Uterus (tissue), 2 donors: ENCODE results near the gene JADE2.
"Not testable (repeated sequence)": the region's sequence is repeated elsewhere in the genome, so short reads cannot be mapped to it uniquely, and the experiment has no call there.

Experiments
- CTCF ChIP-seq, 4 experiments: fragments of 200-600 bp in 2 of 4; fragments of 450-650 bp in 2 of 4; sonication (generic) in 2 of 4; IDR thresholded peaks; one replicate each; pipeline ENCODE4 v1.5.1; 2016 to 2019; ENCODE audit warnings: antibody characterized with exemption in 4 of 4, mild to moderate bottlenecking in 2 of 4, moderate library complexity in 1 of 4
- POLR2A ChIP-seq, 2 donors: fragments of 450-650 bp; IDR thresholded peaks; one replicate each; pipeline ENCODE4 v1.6.1; 2016; ENCODE audit warnings: antibody characterized with exemption in 2 of 2, mild to moderate bottlenecking in 1 of 2, moderate library complexity in 1 of 2

DNA sequence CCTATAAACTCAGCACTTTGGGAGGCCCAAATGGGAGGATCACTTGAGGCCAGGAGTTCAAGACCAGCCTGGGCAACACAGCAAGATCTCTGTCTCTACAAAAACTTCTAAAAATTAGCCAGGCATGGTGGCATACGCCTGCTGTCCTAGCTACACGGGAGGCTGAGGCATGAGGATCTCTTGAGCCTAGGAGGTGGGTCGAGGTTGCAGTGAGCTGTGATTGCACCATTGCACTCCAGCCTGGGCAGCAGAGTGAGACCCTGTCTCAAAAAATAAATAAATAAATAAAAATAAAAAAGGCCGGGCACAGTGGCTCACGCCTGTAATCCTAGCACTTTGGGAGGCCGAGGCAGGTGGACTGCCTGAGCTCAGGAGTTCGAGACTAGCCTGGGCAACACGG is 8.5 kb upstream of the JADE2 start:
- not testable (repeated sequence) for TF ChIP-seq CTCF, POLR2A (IDR thresholded peaks at IDR 0.05)
